ENCODE measurements around the gene STYK1. TPM values are rescaled to one million over a fixed set of nuclear protein-coding genes. Genes with fewer than 3 reads are reported as not detected.
"Not testable (repeated sequence)": the region's sequence is repeated elsewhere in the genome, so short reads cannot be mapped to it uniquely, and the experiment has no call there.

The STYK1 gene
- total and polyA plus RNA-seq, 12 donors: 0.08 to 0.13 (median 0.10) TPM; not detected in 9

- Histone ChIP-seq H3K4me1 (replicated peaks in 1 of 2) (no peaks in the 10 kb centered on the region), H3K27ac (no peak overlapping the region), H3K27me3 (no peaks in the 10 kb centered on the region), H3K9me3 (replicated peaks in 1 of 3) (no peaks in the 10 kb centered on the region), H3K36me3 (replicated peaks in 1 of 2) (no peaks in the 10 kb centered on the region), H3K4me3 (no peak overlapping the region)
- 91 to 98% (median 96%) methylated on average over 3 of the region's 3 CpGs for WGBS, 4 donors
- TF ChIP-seq POLR2A (IDR thresholded peaks at IDR 0.05): no peak
- TF ChIP-seq, protein P1, sequence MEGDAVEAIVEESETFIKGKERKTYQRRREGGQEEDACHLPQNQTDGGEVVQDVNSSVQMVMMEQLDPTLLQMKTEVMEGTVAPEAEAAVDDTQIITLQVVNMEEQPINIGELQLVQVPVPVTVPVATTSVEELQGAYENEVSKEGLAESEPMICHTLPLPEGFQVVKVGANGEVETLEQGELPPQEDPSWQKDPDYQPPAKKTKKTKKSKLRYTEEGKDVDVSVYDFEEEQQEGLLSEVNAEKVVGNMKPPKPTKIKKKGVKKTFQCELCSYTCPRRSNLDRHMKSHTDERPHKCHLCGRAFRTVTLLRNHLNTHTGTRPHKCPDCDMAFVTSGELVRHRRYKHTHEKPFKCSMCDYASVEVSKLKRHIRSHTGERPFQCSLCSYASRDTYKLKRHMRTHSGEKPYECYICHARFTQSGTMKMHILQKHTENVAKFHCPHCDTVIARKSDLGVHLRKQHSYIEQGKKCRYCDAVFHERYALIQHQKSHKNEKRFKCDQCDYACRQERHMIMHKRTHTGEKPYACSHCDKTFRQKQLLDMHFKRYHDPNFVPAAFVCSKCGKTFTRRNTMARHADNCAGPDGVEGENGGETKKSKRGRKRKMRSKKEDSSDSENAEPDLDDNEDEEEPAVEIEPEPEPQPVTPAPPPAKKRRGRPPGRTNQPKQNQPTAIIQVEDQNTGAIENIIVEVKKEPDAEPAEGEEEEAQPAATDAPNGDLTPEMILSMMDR (IDR thresholded peaks at IDR 0.05): no peak
- DNase-seq: no peak
- intact Hi-C loops (cut with DNase I): no loop called here
These were observed 82.9 kb downstream of the STYK1 start for GRCh38 chr12:10590966-10591365.

GRCh38 chr12:10584415-10584814 lies 89.4 kb downstream of the STYK1 start:
- no peaks in the 10 kb centered on the region for H3K27me3 ChIP-seq
- intact Hi-C loops (cut with DNase I): no loop called here
- TF ChIP-seq POLR2A (IDR thresholded peaks at IDR 0.05): no peak
- TF ChIP-seq, protein P1 (IDR thresholded peaks at IDR 0.05): no peak
- no peaks in the 10 kb centered on the region for H3K4me1 ChIP-seq (replicated peaks in 1 of 2)
- no peaks in the 10 kb centered on the region for H3K36me3 ChIP-seq (replicated peaks in 1 of 2)
- DNase-seq: no peak
- WGBS, 4 donors: 87 to 93% (median 90%) methylated on average over 1 of the region's 1 CpG
- no peak overlapping the region for H3K4me3 ChIP-seq
- no peaks in the 10 kb centered on the region for H3K9me3 ChIP-seq (replicated peaks in 1 of 3)
- H3K27ac ChIP-seq: no peak overlapping the region

DNA sequence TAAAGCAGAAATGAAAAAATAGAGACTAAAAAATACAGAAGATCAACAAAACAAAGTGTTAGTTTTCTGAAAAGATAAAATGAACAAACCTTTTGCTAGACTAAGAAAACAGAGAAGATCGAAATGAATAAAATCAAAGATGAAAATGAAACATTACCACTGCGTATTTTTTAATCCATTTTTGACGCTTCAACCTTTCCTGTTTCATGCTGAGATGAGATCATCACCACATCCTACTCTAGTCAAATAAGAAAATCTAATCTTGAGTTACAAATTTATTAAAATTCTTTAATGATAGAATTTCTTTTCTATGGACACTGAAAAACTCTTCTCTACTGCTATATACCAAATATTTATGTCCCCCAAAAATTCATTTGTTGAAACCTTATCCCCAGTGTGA lies 91.1 kb downstream of the STYK1 start:
- no peak overlapping the region for H3K4me3 ChIP-seq
- no peak for DNase-seq
- H3K9me3 ChIP-seq (replicated peaks in 1 of 3): no peaks in the 10 kb centered on the region
- intact Hi-C loops (cut with DNase I): no loop called here
- H3K36me3 ChIP-seq (replicated peaks in 1 of 2): no peaks in the 10 kb centered on the region
- TF ChIP-seq POLR2A (IDR thresholded peaks at IDR 0.05): no peak
- TF ChIP-seq, protein P1 (IDR thresholded peaks at IDR 0.05): no peak
- H3K27ac ChIP-seq: no peak overlapping the region
- WGBS, 4 donors: 92 to 94% (median 94%) methylated on average over 3 of the region's 3 CpGs
- no peaks in the 10 kb centered on the region for H3K4me1 ChIP-seq (replicated peaks in 1 of 2)
- no peaks in the 10 kb centered on the region for H3K27me3 ChIP-seq

DNA sequence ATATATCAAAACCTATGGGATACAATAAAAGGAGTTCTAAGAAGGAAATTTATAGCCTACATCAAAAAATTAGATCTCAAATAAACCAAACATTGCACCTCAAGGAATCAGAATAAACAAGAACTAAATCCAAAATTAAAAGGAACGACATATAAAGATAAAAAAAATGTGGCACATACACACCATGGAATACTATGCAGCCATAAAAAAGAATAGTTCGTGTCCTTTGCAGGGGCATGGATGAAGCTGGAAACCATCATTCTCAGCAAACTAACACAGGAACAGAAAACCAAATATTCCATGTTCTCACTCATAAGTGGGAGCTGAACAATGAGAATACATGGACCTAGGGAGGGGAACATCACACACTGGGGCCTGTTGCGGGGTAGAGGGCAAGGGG lies 91.7 kb downstream of the STYK1 start:
- H3K9me3 ChIP-seq (replicated peaks in 1 of 3); H3K27me3 ChIP-seq; H3K4me3 ChIP-seq; DNase-seq; H3K4me1 ChIP-seq (replicated peaks in 1 of 2); H3K27ac ChIP-seq; intact Hi-C loops (cut with DNase I); H3K36me3 ChIP-seq (replicated peaks in 1 of 2): not testable (repeated sequence)
- WGBS, 4 donors: 81 to 98% (median 89%) methylated on average over 3 of the region's 3 CpGs

DNA sequence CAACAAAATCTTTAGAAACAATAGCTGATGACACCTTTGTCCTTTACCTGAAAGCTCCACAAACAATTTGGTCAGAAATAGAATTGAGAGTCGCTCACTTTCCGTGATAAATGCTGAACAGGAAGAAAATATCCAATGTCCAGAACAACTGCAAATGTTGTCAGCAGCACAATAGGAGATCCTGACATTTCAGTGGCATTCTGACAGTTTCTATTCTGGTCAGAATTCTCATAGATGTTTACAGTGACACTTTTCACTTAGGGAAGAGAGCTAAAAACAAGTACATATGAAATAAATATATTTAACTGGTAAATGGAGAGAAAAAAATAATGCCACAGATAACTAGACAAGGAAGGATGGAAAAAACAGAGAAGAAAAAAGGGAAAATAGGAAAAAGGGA lies 99.5 kb downstream of the STYK1 start:
- intact Hi-C loops (cut with DNase I): no loop called here
- DNase-seq: no peak
- no peaks in the 10 kb centered on the region for H3K9me3 ChIP-seq (replicated peaks in 1 of 3)
- H3K27ac ChIP-seq: no peak overlapping the region
- no peaks in the 10 kb centered on the region for H3K27me3 ChIP-seq
- H3K36me3 ChIP-seq (replicated peaks in 1 of 2): no peaks in the 10 kb centered on the region
- H3K4me3 ChIP-seq: no peak overlapping the region
- H3K4me1 ChIP-seq (replicated peaks in 1 of 2): no peaks in the 10 kb centered on the region
- 50 to 87% (median 76%) methylated on average over 2 of the region's 2 CpGs for WGBS, 4 donors
- TF ChIP-seq, protein P1 (IDR thresholded peaks at IDR 0.05): no peak
- TF ChIP-seq POLR2A (IDR thresholded peaks at IDR 0.05): no peak

DNA sequence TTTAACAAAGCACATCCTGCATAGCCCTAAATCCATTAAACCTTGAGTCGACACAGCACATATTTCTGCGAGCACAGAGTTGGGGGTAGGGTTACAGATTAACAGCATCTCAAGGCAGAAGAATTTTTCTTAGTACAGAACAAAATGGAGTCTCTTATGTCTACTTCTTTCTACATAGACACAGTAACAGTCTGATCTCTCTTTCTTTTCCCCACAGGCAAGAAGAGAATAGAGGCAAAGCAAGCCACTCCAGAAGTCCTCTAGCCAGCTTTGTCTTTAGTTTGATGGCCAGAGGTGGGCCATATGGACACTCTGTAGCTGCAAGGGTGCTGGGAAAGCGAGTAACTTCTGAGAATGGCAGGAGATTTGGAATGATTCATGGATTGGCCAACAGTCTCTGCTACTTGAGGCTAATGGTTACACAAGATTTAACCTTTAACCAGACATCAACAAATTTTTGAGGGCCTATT lies 101.8 kb downstream of the STYK1 start:
- WGBS, 4 donors: 45 to 78% (median 56%) methylated on average over 2 to 3 of the region's 3 CpGs
- DNase-seq; H3K9me3 ChIP-seq (replicated peaks in 1 of 3); H3K27ac ChIP-seq; intact Hi-C loops (cut with DNase I); H3K36me3 ChIP-seq (replicated peaks in 1 of 2); H3K27me3 ChIP-seq; H3K4me1 ChIP-seq (replicated peaks in 1 of 2); H3K4me3 ChIP-seq: not testable (repeated sequence)
